GM21390 (cell line): ENCODE measurements around the gene ZNF580.
A peak's percentile ranks its signal among the peaks of the same experiment; 100 is the strongest.

Experiments used
- ATAC-seq: cut with Tn5 transposase; IDR thresholded peaks from one replicate; pipeline ENCODE4 v1.9.1; 2021; ENCODE audit not compliant: unreplicated experiment

ZNF580 gene

DNA sequence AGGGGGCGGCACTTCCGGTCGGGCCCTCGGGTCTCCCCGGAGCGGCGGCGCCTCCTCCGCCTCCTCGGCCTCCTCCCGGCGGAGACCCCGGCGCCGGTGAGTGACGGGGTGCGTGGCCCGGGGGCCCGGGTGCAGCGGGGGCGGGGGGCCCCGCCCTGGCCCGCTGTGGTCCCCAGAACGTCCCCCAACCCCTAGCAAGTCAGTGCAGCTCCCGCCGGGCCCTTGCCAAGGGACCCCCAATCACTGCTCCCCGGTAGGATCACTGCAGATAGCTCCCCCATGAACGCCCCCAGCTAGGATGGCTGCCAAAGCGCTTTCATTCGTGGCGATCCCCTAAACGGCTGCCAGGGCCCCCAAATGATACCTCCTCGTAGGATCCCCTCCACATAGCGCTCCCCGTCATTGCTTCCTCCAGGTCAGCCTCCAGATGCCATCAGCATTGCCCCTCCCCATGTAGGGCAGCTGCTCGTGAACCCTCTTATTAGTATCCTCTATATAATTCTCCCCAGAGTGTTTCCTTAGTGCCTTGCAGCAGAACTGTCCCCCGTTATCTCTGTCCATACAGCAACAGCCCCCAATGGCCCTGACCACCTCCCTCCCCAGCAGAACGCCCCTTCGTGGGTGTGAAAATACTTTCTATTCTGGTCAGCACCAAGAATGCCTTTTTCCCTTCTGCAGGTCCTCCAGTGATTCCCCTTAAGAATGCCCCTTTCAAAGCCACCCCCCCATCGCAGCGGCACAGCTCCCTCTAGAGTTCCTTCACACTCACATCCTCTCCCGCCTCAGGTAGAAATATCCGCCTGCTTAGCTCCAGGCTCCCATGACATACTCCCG is 34.9 kb upstream of the ZNF580 start, which contains the start of gene ZNF865:
ZNF865 (plus strand) TSS at position 11 of the 834 bp plus-strand sequence. CDS start 7,972 bp downstream, outside the sequence.
- peak; percentile 36 for ATAC-seq

DNA sequence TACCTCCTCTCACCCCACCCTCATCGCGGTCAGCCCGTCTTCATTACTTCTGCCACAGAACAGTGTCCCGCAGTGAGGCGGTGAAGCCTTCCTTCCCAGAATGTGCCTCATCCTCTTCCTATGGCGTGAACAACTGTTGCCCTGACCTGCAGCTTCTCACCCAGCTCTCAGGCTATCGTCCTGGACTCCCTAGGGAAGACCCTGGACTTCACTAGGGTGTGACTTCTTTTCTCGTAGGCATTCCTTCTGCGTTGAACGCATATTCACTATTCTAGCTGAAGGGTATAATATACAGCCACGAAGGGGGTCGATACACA is 34.4 kb upstream of the ZNF580 start:
- no peak for ATAC-seq

DNA sequence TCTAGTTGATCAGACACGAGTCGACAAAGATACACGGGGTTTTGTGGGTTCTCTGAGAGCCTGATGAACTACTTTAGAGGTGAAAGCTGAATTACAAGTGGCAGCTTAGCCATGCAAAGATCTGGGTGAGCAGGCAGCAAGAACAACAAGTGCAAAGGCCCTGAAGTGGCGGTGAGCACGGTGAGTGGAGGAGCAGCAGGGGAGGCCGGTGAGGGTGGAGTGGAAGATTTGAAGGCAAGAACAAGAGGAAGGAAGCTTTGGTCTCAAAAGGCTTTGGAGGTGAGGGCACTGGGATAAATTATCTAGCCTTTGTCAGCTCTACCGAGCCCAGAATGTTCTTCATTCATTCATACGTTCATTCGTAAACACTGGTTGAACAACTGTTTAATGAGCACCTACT is 34.0 kb upstream of the ZNF580 start:
- no peak for ATAC-seq

DNA sequence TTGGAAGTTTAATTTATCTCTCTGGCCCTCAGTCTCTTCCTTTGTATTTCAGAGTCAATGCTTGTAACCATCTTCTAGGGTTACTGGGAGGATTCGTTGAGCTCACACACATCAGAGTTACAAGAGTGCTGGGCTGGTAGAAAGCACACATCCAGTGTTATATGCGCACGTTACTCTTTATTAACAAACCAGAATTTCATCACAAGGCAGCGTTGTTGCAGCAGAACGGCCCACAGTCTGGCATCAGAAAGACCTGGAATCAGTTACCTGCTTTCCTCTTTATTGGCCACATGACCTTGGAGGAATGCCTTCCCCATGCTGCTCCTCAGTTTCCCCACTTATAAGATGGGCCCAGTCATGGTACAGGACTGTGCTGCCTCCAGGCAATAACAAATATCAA is 31.5 kb upstream of the ZNF580 start:
- ATAC-seq = no peak

DNA sequence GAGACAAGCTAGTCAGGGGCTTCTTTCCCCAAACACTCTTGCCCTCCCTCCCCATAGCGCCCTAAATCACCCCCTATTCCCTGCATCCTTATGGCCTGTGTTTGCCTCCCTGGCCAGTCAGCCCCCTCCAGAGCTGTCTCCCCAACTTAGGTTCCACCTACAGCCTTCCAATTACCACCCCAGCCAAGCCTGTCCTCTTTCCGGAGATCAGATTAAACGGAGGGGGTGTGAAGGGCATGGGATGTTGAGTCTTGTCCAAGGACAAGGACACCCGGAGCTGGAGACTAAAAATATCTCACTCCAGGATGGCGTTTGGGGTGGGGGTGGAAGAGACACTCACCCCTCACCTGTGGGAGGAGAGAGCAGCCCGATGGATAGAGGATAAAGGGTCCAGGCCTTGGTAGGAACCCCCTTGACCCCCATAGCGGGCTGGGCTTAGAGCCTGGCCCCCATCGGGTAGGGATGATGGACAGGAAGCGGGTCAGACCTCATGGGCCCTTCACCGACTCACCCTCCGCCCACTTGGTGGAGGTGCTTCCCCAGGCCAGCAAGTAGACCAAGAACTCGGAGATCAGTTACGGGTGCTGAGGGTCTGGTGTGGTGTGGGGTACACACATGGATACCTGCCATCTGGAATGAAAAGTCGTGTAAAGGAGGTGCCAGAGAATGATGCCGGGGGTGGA is 29.4 kb upstream of the ZNF580 start:
- ATAC-seq = no peak

DNA sequence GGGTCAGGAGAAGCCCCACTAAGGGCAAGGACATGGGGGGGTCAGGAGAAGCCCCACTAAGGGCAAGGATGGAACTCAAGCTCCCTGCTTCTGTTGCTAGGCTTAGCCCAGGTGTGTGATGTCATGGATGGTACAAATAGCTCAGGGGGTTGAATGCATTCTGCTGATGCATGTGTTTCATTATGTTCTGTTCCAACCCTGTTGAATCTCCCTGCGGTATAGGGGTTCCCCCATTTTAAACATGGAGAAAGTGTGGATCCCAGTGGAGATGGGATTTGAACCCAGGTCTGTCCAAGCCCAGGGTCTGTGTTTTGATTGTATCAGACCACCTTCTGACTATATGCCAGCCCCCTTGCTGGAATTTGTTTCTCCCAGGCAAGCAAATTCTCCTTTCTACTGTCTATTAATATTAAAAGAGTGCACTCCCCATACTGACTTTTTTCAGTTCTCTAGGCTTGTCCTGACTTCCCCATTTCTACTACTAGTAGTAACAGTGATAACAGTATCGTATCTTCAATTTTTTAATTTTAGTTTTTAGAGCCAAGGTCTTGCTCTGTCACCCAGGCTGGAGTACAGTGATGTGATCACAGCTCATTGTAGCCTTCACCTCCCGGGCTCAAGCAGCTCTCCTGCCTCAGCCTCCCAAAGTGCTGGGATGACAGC is 28.7 kb upstream of the ZNF580 start:
- ATAC-seq = no peak

DNA sequence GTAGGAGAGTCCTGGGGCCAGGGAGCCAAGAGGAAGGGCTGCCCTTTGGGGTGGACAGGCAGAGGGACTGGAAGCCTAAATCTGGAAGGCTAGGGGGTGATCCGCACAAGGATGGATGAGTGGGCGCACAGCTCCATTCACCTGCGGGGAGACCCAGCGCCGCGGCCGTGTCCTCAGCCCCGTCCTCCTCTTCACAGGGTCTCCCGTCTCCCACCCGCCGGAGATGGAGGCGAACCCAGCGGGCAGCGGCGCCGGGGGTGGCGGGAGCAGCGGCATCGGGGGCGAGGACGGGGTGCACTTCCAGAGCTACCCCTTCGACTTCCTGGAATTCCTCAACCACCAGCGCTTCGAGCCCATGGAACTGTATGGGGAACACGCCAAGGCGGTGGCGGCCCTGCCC is 27.4 kb upstream of the ZNF580 start:
- ATAC-seq = no peak

DNA sequence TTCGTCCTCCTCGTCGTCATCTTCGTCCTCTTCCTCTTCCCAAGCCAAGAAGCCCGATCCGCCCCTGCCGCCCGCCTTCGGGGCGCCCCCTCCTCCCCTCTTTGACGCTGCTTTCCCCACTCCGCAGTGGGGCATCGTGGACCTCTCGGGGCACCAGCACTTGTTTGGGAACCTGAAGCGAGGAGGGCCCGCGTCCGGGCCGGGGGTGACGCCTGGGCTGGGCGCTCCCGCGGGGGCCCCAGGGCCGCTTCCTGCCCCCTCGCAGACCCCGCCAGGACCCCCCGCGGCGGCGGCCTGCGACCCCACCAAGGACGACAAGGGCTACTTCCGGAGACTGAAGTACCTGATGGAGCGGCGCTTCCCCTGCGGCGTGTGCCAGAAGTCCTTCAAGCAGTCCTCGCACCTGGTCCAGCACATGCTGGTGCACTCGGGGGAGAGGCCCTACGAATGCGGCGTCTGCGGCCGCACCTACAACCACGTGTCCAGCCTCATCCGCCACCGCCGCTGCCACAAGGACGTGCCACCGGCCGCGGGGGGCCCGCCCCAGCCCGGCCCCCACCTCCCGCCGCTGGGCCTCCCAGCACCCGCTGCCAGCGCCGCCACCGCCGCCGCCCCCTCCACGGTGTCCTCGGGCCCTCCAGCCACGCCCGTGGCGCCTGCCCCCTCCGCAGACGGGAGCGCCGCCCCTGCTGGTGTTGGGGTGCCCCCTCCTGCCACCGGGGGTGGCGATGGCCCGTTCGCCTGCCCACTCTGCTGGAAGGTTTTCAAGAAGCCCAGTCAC is 26.7 kb upstream of the ZNF580 start:
- no peak for ATAC-seq

DNA sequence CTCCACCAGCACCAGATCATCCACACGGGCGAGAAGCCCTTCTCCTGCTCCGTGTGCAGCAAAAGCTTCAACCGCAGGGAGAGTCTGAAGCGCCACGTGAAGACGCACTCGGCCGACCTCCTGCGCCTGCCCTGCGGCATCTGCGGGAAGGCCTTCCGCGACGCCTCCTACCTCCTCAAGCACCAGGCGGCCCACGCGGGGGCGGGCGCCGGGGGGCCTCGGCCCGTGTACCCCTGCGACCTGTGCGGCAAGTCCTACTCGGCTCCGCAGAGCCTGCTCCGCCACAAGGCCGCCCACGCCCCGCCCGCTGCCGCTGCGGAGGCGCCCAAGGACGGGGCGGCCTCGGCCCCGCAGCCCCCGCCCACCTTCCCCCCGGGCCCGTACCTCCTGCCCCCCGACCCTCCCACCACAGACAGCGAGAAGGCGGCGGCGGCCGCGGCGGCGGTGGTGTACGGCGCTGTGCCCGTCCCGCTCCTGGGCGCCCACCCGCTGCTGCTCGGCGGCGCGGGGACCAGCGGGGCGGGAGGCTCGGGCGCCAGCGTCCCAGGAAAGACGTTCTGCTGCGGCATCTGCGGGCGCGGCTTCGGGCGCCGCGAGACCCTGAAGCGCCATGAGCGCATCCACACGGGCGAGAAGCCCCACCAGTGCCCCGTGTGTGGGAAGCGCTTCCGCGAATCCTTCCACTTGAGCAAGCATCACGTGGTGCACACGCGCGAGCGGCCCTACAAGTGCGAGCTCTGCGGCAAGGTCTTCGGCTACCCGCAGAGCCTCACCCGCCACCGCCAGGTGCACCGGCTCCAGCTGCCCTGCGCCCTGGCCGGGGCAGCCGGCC is 25.9 kb upstream of the ZNF580 start:
- no peak for ATAC-seq

DNA sequence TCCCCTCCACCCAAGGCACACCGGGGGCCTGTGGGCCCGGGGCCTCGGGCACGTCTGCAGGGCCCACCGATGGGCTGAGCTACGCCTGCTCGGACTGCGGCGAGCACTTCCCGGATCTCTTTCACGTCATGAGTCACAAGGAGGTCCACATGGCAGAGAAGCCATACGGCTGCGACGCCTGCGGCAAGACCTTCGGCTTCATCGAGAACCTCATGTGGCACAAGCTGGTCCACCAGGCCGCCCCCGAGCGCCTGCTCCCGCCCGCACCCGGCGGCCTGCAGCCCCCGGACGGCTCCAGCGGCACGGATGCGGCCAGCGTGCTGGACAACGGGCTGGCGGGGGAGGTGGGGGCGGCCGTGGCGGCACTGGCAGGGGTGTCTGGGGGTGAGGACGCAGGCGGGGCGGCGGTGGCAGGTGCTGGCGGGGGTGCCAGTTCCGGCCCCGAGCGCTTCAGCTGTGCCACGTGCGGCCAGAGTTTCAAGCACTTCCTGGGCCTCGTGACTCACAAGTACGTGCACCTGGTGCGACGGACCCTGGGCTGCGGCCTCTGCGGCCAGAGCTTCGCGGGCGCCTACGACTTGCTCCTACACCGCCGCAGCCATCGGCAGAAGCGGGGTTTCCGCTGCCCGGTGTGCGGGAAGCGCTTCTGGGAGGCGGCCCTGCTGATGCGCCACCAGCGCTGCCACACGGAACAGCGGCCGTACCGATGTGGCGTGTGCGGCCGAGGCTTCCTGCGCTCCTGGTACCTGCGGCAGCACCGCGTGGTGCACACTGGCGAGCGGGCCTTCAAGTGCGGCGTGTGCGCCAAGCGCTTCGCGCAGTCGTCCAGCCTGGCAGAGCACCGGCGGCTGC is 25.0 kb upstream of the ZNF580 start:
- no peak for ATAC-seq

DNA sequence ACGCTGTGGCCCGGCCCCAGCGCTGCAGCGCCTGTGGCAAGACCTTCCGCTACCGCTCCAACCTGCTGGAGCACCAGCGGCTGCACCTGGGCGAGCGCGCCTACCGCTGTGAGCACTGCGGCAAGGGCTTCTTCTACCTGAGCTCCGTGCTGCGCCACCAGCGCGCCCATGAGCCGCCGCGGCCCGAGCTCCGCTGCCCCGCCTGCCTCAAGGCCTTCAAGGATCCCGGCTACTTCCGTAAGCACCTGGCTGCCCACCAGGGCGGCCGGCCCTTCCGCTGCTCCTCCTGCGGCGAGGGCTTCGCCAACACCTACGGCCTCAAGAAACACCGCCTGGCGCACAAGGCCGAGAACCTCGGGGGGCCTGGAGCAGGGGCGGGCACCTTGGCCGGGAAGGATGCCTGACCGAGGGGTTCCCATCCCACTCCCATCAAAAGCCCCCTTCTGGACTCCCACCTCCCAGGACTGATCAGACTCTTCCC is 24.4 kb upstream of the ZNF580 start:
- no peak for ATAC-seq

DNA sequence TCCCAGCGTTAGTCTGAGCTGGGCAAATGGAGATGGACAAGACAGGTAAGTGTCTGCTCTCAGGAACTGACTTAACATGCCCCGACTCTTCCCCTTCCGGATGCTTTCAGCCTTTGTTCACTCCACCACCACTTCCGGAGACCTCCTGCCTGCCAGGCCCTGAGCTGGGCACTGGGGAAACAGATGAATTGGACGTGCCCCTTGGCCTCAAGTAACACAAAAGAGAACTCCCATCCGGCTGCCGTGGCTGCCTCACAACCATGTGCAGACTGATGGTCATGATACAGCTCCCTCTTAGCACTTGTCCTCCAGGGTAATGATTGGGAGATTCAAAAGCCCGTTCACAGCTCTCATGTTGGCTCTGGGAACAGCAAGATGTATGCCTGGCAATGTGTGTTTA is 23.4 kb upstream of the ZNF580 start:
- no peak for ATAC-seq

DNA sequence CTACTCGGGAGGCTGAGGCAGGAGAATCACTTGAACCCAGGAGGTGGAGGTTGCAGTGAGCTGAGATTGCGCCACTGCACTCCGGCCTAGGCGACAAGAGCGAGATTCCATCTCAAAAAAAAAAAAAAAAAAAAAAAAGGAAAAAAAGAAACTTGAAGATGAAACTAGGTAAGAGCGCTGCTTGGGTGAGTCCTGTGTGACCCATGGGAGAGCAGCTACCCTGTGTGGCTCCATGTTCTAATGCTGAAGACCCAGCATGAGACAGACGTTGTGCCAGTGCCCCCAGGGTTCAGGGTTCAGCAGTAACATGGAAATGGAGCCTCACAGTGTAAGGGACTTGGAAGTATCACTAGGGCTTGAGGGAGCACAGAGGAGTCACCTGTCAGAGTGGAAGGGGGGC is 22.4 kb upstream of the ZNF580 start:
- ATAC-seq = no peak

DNA sequence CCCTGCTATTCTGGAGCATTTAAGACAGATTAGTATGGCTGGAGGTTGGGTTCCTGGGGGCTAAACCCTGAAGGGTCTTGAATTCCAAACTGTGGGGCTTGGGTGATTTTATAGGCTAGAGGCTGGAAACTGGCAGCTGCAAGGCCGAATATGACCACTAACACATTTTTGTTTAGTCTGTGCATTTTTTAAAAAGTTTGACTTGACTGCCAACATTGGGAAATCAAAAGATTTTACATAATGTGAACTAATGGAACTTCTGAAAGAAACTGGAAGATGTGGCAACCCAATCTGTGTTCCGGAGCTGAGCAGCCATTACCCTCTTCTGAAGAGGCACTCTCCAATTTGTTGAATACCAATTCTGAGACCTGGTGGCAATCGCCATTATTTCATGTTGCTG is 21.5 kb upstream of the ZNF580 start:
- ATAC-seq = no peak

DNA sequence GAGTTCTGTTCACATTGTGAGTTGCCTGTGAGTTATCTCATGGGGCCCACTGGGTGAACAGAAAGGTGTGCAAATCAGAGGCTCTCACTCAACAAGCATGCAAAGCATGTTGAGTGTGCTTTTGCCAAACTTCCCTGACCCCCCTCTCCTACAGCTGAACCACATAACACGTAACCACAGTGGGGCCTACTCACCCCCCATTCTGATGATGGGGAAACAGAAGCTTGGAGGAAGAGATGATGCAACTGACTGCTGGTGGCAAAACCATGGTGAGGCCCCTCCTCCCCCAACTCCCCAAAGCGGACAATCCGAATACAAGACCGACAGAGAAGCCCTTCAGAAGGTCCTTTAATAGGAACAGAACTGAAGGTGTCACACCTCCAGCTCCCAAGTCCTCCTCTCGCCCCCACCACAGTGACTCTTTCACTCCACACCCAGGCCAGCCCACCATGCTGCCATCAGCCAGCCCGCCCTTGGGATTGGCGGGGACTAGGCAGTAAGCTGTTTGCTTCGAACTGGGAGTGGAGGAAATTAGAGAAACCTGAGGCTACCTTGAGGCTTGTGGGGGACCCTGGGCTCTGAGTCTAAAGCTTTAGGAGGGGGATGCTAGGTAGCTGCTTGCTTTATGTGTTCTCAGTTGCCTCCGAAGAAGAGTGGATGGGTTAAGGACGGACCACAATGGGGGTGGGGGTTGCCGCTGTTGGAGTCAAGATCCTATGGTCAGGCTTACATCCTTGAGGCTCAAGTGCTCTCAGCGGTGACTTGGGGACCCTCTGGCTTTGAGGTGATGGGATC is 20.2 kb upstream of the ZNF580 start:
- ATAC-seq = no peak

DNA sequence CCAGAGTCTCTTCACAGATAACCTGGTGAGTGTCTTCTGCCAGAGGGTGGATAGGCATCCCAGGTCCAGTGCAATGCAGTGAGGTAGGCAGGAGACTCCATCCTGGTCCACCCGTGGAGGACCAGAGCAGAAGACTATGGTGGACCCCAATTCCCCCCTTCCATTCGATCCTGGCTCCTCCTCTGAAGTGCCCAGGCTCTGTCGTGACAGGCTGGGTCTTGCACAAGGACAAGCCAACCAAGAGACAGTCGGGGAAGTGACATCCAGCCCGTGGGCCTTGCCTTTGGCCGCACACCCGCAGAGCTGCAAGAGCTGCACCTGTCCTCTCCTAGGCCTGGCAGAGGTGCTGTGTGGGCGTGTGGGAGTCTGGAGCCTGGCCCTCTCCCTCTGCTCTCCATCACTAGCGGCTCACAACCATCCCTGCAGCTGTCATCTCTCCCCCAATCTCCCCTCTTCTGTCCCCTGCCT is 19.6 kb upstream of the ZNF580 start:
- ATAC-seq = no peak

DNA sequence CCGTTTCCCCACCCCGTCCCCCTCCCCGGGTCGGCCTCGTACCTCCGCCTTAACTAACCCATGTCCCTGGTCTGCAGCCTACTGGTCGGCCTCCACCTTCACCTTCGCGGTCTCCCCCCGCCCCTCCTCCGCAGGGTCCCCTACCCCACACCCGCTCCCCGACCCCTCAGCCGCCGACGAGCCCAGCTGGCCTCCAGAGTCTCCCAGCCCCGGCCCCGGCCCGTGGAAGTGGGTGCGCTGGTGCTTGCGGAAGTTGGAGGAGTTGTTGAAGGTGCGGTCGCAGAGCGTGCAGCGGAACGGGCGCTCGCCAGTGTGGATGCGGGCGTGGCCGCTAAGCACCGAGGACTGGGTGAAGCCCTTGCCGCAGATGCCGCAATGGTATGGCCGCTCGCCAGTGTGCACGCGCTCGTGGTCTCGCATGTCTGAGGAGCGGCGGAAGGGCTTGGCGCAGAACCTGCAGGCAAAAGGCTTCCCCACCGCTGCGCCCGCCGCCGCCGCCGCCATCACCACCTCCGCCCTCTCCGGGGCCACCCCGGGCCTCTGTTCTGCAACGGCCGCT is 19.1 kb upstream of the ZNF580 start:
- ATAC-seq = no peak
